HUES6 (cell line): ENCODE results near the gene BZW2.

Experiments used
- H3K27ac ChIP-seq: 2 replicates; pipeline ENCODE4 v1.7.0; 2013; ENCODE audit warnings: low read depth, mild to moderate bottlenecking, low read length, inconsistent platforms
- H3K27me3 ChIP-seq: 2 replicates; pipeline ENCODE4 v1.6.1; 2013; ENCODE audit warnings: low read length; ENCODE audit not compliant: control insufficient read depth, insufficient read depth
- H3K36me3 ChIP-seq: 2 replicates; pipeline ENCODE4 v1.6.1; 2013; ENCODE audit warnings: low read length; ENCODE audit not compliant: control insufficient read depth, insufficient read depth
- H3K4me1 ChIP-seq: 2 replicates; pipeline ENCODE4 v1.6.1; 2013; ENCODE audit warnings: low read length; ENCODE audit not compliant: control insufficient read depth, insufficient read depth
- H3K4me3 ChIP-seq: 2 replicates; pipeline ENCODE4 v1.5.1; 2013; ENCODE audit warnings: low read depth, low read length
- H3K9ac ChIP-seq: one replicate; pipeline ENCODE4 v1.6.1; 2013; ENCODE audit warnings: mild to moderate bottlenecking, low read length
- H3K9me3 ChIP-seq: 2 replicates; pipeline ENCODE4 v1.6.1; 2013; ENCODE audit warnings: low read depth, low read length; ENCODE audit not compliant: control insufficient read depth, insufficient read depth

Gene BZW2

GRCh38 chr7:16619979-16620408 lies 26.0 kb upstream of the BZW2 start:
- H3K4me1 ChIP-seq = peaks cover 11% of the 10 kb centered on the region
- peaks cover 11% of the 10 kb centered on the region for H3K36me3 ChIP-seq
- no peak overlapping the region for H3K27ac ChIP-seq
- no peak overlapping the region for H3K4me3 ChIP-seq
- H3K27me3 ChIP-seq = no peaks in the 10 kb centered on the region
- H3K9me3 ChIP-seq = no peaks in the 10 kb centered on the region
- H3K9ac ChIP-seq = no peak overlapping the region

- Histone ChIP-seq H3K4me3 (no peak overlapping the region), H3K4me1 (no peaks in the 10 kb centered on the region; the same call in 1 of the 2 replicates), H3K27me3 (no peaks in the 10 kb centered on the region), H3K9me3 (no peaks in the 10 kb centered on the region), H3K9ac (no peak overlapping the region), H3K27ac (no peak overlapping the region), H3K36me3 (peaks cover 6% of the 10 kb centered on the region; the same call in 1 of the 2 replicates)
These were observed 19.6 kb upstream of the BZW2 start for GRCh38 chr7:16626388-16626787.

- peaks cover 6% of the 10 kb centered on the region; the same call in 1 of the 2 replicates for H3K36me3 ChIP-seq
- H3K27me3 ChIP-seq = no peaks in the 10 kb centered on the region
- no peaks in the 10 kb centered on the region for H3K9me3 ChIP-seq
These were observed 18.7 kb upstream of the BZW2 start for GRCh38 chr7:16627236-16627635.

GRCh38 chr7:16630654-16631053 lies 15.3 kb upstream of the BZW2 start:
- Histone ChIP-seq H3K4me1 (no peaks in the 10 kb centered on the region; the same call in 1 of the 2 replicates), H3K36me3 (no peaks in the 10 kb centered on the region), H3K27ac (no peak overlapping the region), H3K4me3 (no peak overlapping the region), H3K27me3 (no peaks in the 10 kb centered on the region), H3K9me3 (no peaks in the 10 kb centered on the region), H3K9ac (no peak overlapping the region)

More at GRCh38 chr7:16627236-16627635, 18.7 kb upstream of the BZW2 start:
- Histone ChIP-seq H3K4me1 (no peaks in the 10 kb centered on the region; the same call in 1 of the 2 replicates), H3K9ac (no peak overlapping the region), H3K4me3 (no peak overlapping the region), H3K27ac (no peak overlapping the region)

GRCh38 chr7:16634271-16634738 lies 11.7 kb upstream of the BZW2 start:
- H3K27ac ChIP-seq = no peak overlapping the region
- H3K27me3 ChIP-seq = no peaks in the 10 kb centered on the region
- H3K4me3 ChIP-seq = no peak overlapping the region
- no peak overlapping the region for H3K9ac ChIP-seq
- H3K9me3 ChIP-seq = no peaks in the 10 kb centered on the region
- peaks cover 3% of the 10 kb centered on the region; the same call in 1 of the 2 replicates for H3K4me1 ChIP-seq
- no peaks in the 10 kb centered on the region for H3K36me3 ChIP-seq

- no peak overlapping the region for H3K9ac ChIP-seq
- no peak overlapping the region for H3K4me3 ChIP-seq
- H3K27me3 ChIP-seq = no peaks in the 10 kb centered on the region
- no peak overlapping the region for H3K27ac ChIP-seq
- no peaks in the 10 kb centered on the region for H3K36me3 ChIP-seq
- no peaks in the 10 kb centered on the region for H3K9me3 ChIP-seq
- H3K4me1 ChIP-seq = peaks cover 3% of the 10 kb centered on the region; the same call in 1 of the 2 replicates
These were observed 9.4 kb upstream of the BZW2 start for GRCh38 chr7:16636555-16637101.

GRCh38 chr7:16637379-16637778 lies 8.6 kb upstream of the BZW2 start:
- Histone ChIP-seq H3K4me1 (peaks cover 3% of the 10 kb centered on the region; the same call in 1 of the 2 replicates), H3K27me3 (no peaks in the 10 kb centered on the region), H3K4me3 (no peak overlapping the region), H3K36me3 (no peaks in the 10 kb centered on the region), H3K9me3 (no peaks in the 10 kb centered on the region), H3K9ac (no peak overlapping the region), H3K27ac (no peak overlapping the region)

GRCh38 chr7:16638282-16639280 lies 7.4 kb upstream of the BZW2 start:
- no peaks in the 10 kb centered on the region for H3K36me3 ChIP-seq
- no peak overlapping the region for H3K27ac ChIP-seq
- no peaks in the 10 kb centered on the region for H3K27me3 ChIP-seq
- H3K4me1 ChIP-seq = peaks cover 3% of the 10 kb centered on the region; the same call in 1 of the 2 replicates
- H3K4me3 ChIP-seq = no peak overlapping the region
- H3K9ac ChIP-seq = no peak overlapping the region
- H3K9me3 ChIP-seq = no peaks in the 10 kb centered on the region

GRCh38 chr7:16644157-16644556 lies 1.8 kb upstream of the BZW2 start:
- no peaks in the 10 kb centered on the region for H3K36me3 ChIP-seq
- H3K27ac ChIP-seq = no peak overlapping the region
- H3K27me3 ChIP-seq = peaks cover 8% of the 10 kb centered on the region; the same call in 1 of the 2 replicates
- peak overlapping the region; percentile 98 for H3K4me3 ChIP-seq
- H3K4me1 ChIP-seq = peaks cover 25% of the 10 kb centered on the region
- H3K9ac ChIP-seq = peak overlapping the region; percentile 97
- H3K9me3 ChIP-seq = no peaks in the 10 kb centered on the region

GRCh38 chr7:16644636-16645592 lies 1.1 kb upstream of the BZW2 start:
- Histone ChIP-seq H3K27me3 (peaks cover 8% of the 10 kb centered on the region; the same call in 1 of the 2 replicates), H3K9ac (peak overlapping the region; percentile 97), H3K27ac (no peak overlapping the region), H3K9me3 (no peaks in the 10 kb centered on the region), H3K36me3 (no peaks in the 10 kb centered on the region), H3K4me1 (peaks cover 25% of the 10 kb centered on the region), H3K4me3 (peak overlapping the region; percentile 98)
